Astrocyte of the hippocampus (primary cell): ENCODE results near the gene RAB11FIP5.

ENCODE experiments used
- DNase-seq: peaks from one replicate; pipeline ENCODE4 v3.0.0; 2011; ENCODE audit warnings: low read depth, low spot score

The RAB11FIP5 gene

DNA sequence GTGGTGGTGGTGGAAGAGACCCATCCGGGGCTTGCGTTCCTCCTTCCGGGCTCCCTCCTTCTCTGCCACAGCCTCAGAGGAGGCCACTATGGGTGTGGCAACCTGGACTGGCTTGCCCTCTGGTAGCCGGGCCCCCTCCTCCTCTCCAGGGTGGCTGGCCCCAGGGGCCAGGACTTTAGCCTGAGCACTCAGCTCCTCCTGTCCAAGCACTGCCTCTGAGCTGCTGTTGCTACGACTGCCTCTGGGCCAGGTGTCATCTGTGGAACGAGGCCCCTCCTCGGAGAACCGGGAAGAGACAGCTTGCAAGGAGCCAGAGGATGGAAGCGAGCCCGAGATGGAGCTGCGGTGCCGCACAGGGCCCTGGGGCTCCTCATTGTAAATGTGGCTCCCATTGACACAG lies 24.5 kb downstream of the RAB11FIP5 start:
- DNase-seq, result no peak

DNA sequence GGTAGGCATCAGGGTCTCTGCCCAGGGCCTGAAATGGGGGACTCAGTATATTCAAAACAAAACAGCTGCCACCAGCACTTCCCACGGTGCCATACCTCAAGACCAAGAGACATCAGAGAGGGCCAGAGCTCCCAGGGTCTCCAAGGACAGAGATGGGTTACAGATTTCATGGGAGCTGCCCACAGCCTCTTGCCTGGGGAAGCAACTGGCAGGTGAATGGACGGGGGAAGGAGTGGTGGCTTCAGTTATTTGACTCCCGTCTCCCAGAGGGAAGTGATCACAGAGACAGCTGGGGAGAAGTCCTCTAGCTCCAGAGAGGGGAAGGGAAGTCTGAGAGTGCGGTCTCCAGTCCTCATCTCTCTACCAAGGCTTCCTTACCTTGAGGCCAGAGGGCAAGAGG lies 25.4 kb downstream of the RAB11FIP5 start:
- DNase-seq, result no peak

DNA sequence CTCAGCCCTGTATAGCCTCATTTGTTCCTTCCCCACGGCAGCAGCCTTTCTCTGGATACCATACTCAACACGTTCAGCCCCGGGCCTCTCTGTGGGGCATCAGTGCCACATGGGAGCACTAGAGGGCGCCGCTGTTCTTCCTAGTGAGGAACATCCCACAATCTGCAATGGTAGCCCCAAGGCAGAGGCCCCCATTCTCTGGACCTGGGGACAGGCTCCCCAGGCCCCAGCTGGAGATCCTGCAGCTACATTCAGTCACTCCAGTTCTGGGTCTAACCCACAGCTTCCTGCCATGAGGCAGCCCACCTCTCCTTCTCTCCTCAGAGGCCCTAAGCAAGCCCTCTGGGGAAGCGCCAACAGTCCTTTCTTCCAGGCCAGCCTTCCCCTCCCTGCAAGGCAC lies 27.1 kb downstream of the RAB11FIP5 start:
- DNase-seq, result peak; percentile 88

DNA sequence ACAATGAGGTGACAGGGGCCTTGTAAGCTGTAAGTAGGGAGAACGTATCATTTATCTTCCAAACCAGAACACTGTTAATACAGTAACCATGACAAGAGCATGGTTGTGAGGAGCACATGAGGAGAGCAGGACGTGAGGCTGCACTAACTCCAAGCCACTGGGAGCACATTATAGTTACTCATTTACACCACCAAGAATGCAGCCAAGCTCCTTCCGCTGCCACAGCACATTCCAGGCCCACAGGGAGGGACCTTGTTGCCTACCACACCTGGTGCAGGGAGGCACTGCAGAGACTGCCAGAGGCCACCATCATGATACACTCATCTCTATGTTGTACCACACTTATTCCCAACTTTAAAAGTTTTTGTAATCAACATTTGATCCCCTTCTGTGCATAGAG lies 27.8 kb downstream of the RAB11FIP5 start:
- no peak for DNase-seq

DNA sequence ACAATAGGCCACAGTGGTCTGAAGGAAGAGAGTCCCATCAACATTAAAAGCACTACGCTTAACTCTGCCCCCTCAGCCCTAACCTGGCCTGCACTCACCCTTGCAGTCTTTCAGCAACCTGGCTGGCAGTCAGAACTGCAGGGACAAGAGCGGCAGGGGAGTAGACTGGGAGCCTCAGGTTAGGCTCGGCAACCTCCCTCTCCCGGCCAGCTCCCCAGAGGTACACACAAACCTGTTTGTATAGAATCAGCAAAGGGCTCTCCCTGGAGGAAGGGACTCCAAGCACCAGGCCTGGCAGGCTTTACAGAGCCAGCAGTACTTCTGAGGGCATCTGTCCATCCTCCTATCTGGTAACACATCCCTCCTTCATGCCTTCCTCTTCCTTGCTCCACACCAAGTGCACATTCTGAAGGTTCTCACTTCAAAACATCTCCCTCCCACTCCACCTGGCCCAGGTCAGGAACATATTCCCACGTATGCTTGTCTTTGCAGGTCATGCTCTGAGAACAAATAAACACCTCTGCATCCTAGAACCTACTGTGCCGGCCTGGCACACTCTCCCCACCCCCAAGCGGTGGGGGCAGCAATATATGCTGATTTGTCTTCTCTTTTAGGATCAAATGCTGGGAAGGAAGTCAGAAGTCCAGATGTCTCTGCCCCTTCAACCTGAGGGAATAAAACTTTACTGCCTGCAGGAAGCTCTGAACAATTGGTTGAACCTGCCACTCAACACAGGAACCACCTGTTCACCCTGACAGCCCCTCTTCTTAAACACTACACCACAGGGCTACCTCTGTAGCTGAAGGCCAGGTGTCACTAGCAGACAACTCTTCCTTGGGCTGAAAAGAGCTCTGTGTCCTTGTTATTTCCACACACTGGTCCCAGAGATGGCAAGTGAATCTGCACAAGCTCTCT lies 28.6 kb downstream of the RAB11FIP5 start:
- no peak for DNase-seq

DNA sequence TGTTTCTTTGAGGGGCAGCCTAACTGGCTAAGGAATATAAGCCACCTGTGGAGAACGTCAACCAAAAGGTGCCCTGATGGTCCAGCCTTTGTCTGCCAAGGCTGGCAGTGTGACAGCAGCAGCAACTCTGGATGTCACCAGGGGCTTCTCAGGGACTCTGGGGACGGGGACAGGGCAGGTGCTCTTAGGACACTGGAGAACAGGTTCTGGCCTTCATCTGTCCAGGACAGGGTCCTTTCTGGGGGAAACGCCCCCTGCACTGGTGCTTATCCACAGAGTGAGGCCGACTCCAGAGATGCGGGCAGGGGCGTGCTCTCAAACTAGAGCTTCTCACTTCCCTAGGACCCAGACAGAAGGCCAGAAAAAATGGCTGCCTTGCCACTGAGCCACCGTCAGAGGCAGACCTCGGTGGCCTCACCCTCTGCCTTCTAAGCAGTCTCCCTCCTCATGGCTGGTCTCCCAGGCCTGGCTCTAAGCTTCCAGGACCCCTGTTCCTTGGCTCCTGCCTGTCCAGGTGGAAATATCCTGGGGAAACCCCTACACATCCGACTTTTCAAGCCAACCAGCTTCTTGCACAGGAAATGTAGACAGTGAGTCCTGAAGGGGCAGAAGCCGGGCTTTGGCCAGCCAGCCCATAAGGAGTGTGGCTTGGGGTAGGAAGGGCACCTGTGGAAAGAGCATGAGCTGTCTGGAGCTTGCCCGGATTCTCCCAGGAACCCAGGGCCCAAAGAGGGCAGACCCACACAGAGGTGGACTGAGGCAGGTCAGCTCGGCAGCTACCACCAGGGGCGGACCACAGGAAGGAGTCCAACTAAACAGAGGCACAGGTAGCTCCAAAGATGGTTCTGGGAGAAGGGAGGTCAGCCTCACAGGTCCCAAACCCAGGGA lies 30.0 kb downstream of the RAB11FIP5 start:
- DNase-seq, result no peak

DNA sequence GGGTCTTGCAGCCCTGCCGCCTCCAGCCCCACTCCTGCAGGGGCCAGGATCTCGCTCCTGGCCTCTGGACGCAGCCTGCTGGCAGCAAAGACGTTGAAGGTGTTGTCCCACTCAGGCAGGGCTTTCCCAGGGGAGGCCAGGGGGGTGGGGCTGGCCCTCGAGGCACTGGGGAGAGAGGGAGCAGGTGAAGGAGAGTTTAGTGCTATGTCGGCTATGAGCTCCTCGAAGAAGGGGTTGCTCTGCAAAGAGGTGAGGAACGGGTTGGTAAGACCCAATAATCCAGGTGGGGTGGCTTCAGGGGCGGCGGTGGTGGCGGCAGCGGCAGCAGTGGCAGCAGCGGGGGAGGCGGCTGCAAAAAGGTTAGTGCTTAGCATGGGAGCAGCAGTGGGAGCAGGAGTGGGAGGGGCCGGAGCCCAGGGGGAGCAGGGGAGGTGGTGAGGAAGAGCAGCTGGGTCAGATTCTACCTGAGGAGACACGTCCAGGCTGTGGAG lies 31.5 kb downstream of the RAB11FIP5 start:
- no peak for DNase-seq

DNA sequence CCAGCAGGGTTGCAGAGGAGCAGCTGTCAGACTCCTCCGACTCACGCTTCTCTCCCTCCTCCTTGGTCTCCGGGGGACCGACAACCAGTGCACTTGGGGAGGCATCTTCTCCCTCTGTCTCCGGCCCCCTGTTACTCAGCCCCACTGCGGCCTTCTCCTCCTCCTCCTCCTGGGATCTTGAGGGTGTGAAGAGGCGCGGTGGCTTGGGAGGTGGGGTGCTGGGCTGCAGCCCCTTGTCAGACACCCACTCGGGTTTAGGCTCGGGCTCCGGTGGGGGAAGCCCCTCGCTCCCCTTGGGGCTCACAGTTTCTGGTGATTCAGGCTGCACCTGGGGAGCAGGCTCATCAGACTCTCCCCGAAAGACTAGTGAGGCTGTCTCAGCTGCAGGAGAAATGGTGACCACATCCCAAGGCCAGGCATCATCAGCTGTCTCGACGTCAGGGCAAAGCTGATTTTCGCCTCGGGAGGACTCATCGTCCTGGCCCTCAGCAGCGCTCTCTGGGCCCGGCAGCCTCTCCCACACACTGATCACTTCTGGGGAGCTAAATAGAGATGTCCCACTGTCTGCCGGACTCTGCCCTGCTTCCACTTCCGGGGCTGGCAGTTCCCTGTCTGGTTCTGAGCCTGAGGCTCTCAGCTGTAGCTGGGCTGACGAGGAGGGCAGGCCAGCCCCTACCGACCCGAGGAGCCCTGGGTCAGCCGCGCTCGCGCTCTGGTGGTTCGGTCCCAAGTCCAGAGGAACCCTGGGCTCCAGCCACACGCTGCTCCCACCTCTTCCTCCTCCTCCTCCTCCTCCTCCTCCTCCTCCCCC lies 32.2 kb downstream of the RAB11FIP5 start:
- DNase-seq, result no peak

DNA sequence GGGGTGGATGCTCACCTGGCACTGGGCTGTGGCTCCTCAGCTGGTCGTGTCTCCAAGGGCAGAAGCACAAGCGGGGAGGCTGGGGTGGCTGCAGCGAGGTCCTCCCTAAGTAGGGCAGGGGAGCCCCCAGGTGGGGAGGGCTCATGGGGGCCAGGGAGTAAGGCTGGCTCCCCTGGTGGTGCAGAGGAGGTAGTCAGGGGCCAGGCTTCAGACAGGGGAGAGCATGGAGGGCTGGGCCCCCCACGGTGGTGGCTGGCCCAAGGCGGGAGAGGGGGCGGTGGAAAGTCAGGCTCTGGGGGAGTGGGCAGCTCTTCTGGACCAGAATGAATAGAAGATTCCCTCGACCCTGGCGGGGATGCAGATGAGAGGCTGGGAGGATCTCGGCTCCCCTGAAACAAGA lies 33.1 kb downstream of the RAB11FIP5 start:
- no peak for DNase-seq

DNA sequence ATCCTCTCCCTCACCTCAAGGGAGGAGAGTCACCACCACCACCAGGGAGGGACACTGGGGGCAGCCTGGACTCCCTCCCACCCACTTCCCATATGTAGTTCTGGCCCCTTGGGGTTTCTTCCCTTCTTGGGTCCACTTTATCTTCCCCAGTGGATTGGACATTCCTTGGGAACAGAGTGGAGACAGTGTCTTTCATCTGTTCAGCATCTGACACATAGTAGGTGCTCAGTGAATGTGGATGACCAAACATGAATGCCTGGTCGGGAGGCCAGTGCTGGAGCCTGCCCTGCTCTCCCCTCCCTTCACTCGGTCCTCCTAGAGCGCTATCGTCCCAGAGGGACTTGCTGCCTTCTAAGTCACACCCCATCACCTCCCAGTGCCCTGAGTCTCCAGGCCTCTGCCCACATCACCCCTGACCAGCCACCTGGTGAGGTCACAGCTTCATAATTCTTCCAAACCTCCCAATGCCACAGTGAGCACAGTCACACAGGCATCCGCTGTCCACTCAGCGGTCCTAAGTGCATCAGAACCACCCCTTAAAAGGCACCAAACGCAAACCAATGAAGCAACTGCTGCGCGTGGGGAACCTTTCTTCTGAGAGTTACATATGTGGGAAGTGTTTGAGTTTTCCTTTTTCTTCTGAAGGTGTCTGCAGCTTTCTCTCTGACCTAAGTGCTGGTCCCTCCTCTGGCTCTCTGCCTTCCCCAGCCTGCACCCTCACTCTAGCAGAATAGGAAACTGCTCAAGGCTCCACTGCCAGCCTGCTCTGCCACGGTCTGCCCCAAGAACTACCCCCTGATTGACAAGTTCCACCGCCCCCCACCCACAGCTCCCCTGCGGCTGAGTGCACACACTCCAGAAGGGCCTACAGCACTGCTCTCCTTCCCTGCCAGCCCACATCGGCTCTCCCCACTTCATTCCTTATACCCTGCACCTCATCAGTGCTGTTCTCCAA lies 34.0 kb downstream of the RAB11FIP5 start:
- DNase-seq, result no peak

DNA sequence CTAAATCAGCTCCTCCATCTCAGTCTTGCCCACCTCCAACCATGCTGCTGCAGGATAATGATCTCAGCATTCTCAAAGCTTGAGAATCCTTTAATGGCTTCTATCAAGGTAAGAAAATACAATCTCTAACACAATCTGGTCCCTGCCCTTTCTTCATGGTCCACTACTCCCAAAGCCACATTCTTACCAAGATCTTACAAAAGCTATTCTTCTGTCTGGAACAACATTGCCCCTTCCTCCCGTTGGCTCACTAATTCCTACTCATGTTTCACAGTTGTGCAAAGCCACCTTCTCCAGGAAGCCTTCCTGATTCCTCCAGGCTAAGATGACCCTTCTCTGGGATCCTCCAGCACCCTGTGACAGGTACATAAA lies 35.3 kb downstream of the RAB11FIP5 start:
- no peak for DNase-seq

DNA sequence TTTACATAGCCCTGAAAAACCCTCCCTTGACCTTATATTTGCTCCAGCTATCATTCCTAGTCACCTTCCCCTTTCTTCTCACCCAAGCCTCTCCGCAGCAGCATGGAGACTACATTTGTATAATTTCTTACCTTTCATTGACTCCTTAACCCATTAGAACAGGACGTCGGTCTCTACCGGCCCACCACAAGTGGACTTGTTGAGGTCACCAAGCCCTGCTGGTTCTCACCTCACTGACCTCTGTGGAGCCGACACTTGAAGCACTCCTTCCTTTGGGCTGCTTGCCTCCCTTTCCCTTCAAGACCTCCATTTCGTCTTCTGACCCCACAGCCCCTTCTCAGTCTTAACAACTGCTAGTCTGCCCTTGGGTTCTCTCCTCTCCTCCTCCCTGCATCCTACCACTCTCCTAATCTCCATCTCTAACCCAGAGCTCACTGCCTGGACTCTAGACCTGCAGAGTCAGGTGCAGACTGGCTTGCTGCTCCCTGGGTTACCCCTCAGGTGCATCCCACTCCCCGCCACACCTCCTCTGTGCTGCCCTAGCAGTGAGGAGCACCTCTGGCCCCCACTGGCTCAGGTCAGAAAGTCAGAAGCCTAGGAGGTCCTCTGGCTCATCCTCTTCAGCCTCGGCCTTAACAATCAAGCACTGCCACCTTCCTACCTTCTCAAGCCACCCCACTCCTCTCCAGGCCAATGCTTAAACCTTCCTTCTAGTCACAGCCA lies 35.9 kb downstream of the RAB11FIP5 start:
- DNase-seq, result no peak

DNA sequence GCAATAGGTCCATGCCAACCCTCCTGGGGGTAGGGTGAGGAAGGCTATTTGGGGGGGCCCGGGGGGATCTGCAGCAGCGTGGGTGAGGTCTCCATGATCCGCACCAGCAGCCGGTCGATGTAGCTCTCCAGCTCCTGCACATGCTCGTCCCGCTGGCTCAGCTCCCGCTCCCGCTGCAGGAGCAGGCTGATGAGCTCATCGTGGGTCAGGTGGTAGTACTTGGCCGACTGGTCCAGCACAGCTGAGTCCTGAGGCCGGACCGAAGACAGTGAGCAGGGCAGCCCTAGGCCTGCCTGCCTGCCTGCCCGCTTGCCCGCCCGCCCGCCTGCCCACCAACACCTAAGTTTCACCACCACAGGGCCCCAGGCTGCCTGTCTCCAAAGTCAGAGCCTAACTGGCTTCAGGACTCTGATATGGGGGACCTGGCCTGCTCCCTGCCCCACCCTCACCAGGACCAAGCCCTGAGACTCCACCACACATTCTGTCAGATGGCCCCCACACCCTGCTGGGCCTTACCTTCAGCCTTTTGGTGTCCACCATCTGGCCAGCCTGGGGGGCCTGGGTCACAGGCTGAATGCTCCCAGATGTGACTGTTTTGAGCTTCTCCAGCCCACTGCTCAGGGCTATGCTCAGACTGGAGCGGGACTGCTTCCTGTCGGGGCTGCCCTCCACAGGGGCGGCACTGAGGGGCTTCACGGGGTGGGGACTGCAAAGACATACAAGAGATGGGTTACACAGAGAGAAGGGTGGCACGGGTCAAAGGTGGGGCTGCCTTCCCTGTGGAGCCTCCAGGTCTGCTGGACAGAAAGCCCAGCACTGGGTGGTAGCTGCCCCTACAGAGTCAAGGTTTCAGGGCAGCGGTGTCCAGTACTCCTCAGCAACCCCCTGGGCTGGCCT lies 37.0 kb downstream of the RAB11FIP5 start:
- DNase-seq, result peak; percentile 55

DNA sequence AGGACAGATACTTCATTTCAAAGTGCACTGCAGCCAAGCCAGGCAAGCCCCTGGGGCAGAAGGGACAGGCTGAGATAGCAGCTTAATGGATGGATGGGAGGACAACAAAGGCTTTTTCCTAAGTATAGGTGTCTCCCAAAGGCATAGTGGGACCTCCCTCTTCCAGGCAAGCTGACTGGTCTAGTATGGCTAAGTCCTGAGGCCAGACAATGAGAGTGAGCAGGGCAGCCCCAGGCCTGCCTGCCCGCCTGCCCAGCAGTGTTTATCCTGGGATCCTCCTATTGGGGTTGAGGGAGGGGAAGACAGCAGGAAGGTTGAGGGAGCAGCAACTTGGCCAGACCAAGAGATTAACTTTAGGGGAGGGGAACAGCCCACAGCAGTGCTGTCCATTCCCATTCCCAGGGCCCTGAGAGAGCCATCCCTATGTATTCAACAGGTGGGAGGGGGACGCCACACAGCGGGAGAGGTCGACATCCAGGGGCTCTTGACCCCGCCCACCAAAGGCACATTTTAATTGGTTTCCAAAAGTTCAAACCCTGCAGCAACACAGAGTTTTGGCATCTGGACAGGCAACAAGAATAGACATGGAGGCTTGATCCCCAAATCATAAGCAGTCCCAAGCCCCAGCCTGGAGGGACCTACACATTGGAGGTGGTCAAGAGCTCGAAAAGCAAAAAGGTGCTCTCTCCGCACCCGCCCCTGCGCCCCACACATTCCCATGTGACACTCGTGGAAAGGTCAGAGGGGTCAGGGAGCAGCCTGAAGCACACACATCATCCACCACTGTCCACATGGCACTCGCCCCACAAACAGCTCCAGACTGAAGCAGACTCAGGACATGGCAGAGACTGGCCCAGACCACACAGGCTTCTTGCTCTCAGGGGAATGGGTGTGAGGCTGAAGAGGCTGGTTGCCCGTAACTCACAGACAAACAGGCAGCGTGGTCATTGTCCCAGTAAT lies 38.4 kb downstream of the RAB11FIP5 start:
- DNase-seq, result no peak

DNA sequence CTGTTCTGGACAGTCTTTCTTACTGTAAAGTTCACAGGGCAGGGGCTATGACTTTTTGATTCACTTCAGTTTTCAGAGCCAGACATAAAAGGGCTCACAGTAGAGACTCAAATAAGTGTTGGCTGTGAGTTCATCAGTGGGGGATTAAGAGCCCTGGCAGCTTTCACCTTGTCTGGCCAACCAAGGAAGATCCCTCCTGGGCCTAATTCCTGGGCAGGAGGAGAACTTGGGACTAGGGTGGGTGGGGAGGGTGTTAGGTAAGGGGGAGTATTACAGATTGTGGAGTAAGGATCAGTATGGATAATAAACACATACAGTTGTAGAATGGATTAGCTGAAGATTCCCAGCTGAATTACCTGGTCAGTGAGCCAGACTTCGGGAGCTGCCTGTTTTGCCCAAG lies 40.3 kb downstream of the RAB11FIP5 start:
- no peak for DNase-seq

DNA sequence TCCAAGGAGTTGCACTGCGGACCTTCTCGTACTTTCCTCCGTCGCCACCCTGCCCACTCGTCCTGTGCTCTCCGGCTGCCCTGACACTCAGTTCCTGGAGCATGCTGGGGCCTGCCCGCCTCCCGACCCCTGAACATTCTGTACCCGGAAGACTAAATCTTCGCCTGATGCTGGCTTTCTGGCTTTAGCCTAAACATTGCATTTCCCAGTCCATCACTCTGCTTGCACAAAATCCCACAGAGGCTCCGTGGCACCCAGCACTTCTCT lies 40.7 kb downstream of the RAB11FIP5 start:
- no peak for DNase-seq

DNA sequence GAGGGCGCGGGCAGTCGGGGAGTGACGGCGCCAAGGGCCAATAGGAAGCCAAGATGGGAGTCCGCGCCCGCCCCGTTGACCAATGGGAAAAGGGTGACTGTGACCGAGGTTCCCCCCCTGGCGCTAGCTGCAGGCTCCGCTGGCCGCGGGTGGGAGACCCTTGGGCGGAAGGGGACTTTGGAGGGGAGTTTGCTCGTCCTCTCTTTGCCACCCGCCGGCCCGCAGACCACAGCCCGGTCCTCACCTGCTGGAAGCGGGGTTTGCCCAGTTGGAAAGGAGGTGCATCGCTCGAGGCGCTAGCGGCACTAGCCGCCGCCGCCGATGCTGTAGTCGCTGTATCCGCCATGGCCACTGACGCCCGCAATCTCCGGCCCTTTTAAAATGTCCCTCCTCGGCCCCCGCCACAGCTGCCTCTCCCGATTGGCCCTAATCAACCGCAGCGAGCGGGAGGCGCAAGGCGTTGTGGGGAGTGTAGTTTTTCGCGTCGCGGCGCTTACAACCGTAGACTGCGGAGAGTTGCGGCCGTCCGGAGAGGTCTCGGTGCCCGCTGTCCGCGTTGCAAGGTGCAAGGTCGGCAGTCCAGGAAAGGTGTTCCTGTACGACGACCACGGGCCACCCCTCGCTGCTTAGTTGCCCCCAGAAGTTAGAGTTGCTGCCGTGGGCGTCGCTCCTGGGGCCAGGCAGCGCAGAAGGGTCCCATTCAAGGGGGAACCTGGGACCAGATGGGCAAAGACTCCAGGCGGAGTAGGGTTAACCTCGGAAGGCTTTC lies 41.2 kb downstream of the RAB11FIP5 start, which contains the start of gene SFXN5:
TSS of gene SFXN5 (minus strand) at position 353 of the 769 bp plus-strand sequence. CDS start at position 346, 7 bp downstream.
- DNase-seq, result peak; percentile 99
